Thoracic aorta (tissue), 2 donors: ENCODE measurements around the gene PRPF38B. TPM values are rescaled to one million over a fixed set of nuclear protein-coding genes. Genes with fewer than 3 reads are reported as not detected.

ENCODE experiments used
- ATAC-seq: fragments of 150-250 bp; one replicate; pipeline ENCODE4 v1.8.0; 2017; ENCODE audit warnings: low read depth; ENCODE audit not compliant: insufficient number of reproducible peaks, low FRiP score
- DNase-seq: peaks from one replicate; pipeline ENCODE4 v3.0.0-alpha.2; 2020; ENCODE audit warnings: low spot score
- H3K27ac ChIP-seq, 2 donors: fragments of 200-600 bp; sonication (generic); 1 replicate in 1 of 2; 2 replicates in 1 of 2; pipeline ENCODE4 v1.5.1; 2016; ENCODE audit warnings: mild to moderate bottlenecking in 2 of 2, moderate library complexity in 2 of 2
- H3K27me3 ChIP-seq: fragments of 200-600 bp; sonication (generic); replicated peaks from 2 replicates; pipeline ENCODE4 v1.6.0; 2016; ENCODE audit warnings: mild to moderate bottlenecking; ENCODE audit not compliant: insufficient read depth
- H3K36me3 ChIP-seq: fragments of 200-600 bp; sonication (generic); one replicate; pipeline ENCODE4 v1.5.1; 2016
- H3K4me1 ChIP-seq, 2 donors: fragments of 200-600 bp; sonication (generic); 1 replicate in 1 of 2; 2 replicates in 1 of 2; pipeline versions ENCODE4 v1.5.1 to v1.6.0; 2016; ENCODE audit warnings: low read depth in 2 of 2, mild to moderate bottlenecking in 1 of 2; ENCODE audit not compliant: control insufficient read depth in 1 of 2
- H3K4me3 ChIP-seq: fragments of 200-600 bp; sonication (generic); 2 replicates; pipeline ENCODE4 v1.5.1; 2016; ENCODE audit warnings: mild to moderate bottlenecking
- H3K9me3 ChIP-seq: fragments of 200-600 bp; sonication (generic); 2 replicates; pipeline ENCODE4 v1.5.1; 2016
- CTCF ChIP-seq: fragments of 200-600 bp; sonication (generic); IDR thresholded peaks from one replicate; pipeline ENCODE4 v1.5.1; 2019; ENCODE audit warnings: antibody characterized with exemption
- total RNA-seq, 2 donors: library from RNA; depleted of rRNA; stranded (reverse); fragments of >200 nt; gene quantifications; one replicate each; pipeline versions ENCODE4 v1.1.0 to v1.2.3, GENCODE V29; 2016

Gene PRPF38B
- total RNA-seq, 2 donors from 2014 or later: 21.7 to 57.3 TPM

GRCh38 chr1:108716437-108717230, 24.5 kb downstream of the PRPF38B start:
- Histone ChIP-seq H3K4me3 (no peak overlapping the region), H3K9me3 (no peaks in the 10 kb centered on the region), H3K4me1 (peaks cover 0 to 36% of the 10 kb centered on the region in 2 donors), H3K36me3 (no peaks in the 10 kb centered on the region), H3K27ac (no peak overlapping the region), H3K27me3 (no peaks in the 10 kb centered on the region)
- DNase-seq (no peak), ATAC-seq (no peak)
- no peak for TF ChIP-seq CTCF

- DNase-seq (no peak), ATAC-seq (no peak)
- no peak overlapping the region for H3K4me3 ChIP-seq
- H3K9me3 ChIP-seq: no peaks in the 10 kb centered on the region
- H3K36me3 ChIP-seq: no peaks in the 10 kb centered on the region
- no peaks in the 10 kb centered on the region for H3K27me3 ChIP-seq
- no peak overlapping the region for H3K27ac ChIP-seq
- TF ChIP-seq CTCF: no peak
- peaks cover 0 to 36% of the 10 kb centered on the region in 2 donors for H3K4me1 ChIP-seq
These were observed 25.7 kb downstream of the PRPF38B start for GRCh38 chr1:108717774-108718316.

GRCh38 chr1:108718927-108719655, 27.0 kb downstream of the PRPF38B start:
- no peak for DNase-seq
- Histone ChIP-seq H3K9me3 (no peaks in the 10 kb centered on the region), H3K27me3 (no peaks in the 10 kb centered on the region), H3K4me3 (no peak overlapping the region), H3K4me1 (peaks cover 0 to 42% of the 10 kb centered on the region in 2 donors), H3K27ac (no peak overlapping the region), H3K36me3 (no peaks in the 10 kb centered on the region)
- TF ChIP-seq CTCF: no peak
- ATAC-seq: no peak

- no peak for TF ChIP-seq CTCF
- Histone ChIP-seq H3K27me3 (no peaks in the 10 kb centered on the region), H3K36me3 (no peaks in the 10 kb centered on the region), H3K27ac (peak overlapping the region in 1 of 2 donors; percentile 39), H3K9me3 (no peaks in the 10 kb centered on the region), H3K4me3 (no peak overlapping the region), H3K4me1 (peaks cover 0 to 42% of the 10 kb centered on the region in 2 donors)
- ATAC-seq (peak; percentile 61), DNase-seq (no peak)
These were observed 27.7 kb downstream of the PRPF38B start for GRCh38 chr1:108719656-108720435.
